SK-N-SH (cell line): ENCODE measurements around the gene MAML3. TPM values are rescaled to one million over a fixed set of nuclear protein-coding genes. Genes with fewer than 3 reads are reported as not detected.

Experiments
- CTCF ChIA-PET: fragments of 300-600, 350-600 bp; formaldehyde crosslinking; extraction: SDS; loops from one replicate; lab custom pipeline; 2021; lab: Yijun Ruan, JAX
- POLR2A ChIA-PET: fragments of 350-600 bp; sonication (Branson Sonifier 250); formaldehyde crosslinking; extraction: SDS; loops from one replicate; lab custom pipeline; 2020; ENCODE audit warnings: antibody characterized with exemption, inconsistent platforms; lab: Yijun Ruan, JAX
- DNase-seq: peaks from one replicate; pipeline ENCODE4 v3.0.0; 2012
- H2AFZ ChIP-seq: fragments of 200-600 bp; sonication (generic); 2 replicates; pipeline ENCODE4 v1.8.1; 2016; ENCODE audit warnings: antibody characterized with exemption, mild to moderate bottlenecking, low read depth
- H3F3A ChIP-seq: fragments of 200-600 bp; sonication (generic); replicated peaks from 2 replicates; pipeline ENCODE3; 2016; ENCODE audit warnings: antibody characterized with exemption, mild to moderate bottlenecking; ENCODE audit not compliant: insufficient read depth
- H3K27ac ChIP-seq, 2 experiments: fragments of 200-500 bp in 1 of 2; fragments of 200-600 bp in 1 of 2; sonication (Bioruptor generic) in 1 of 2; sonication (generic), shearing (Covaris generic) in 1 of 2; 2 replicates each; pipeline versions ENCODE4 v1.5.1 to v1.6.1; 2014 to 2016; ENCODE audit warnings: low read depth in 2 of 2, inconsistent platforms in 1 of 2, low read length in 1 of 2, mild to moderate bottlenecking in 1 of 2, mixed read lengths in 1 of 2
- H3K27me3 ChIP-seq: fragments of 200-600 bp; sonication (generic), shearing (Covaris generic); 2 replicates; pipeline ENCODE4 v1.6.1; 2016; ENCODE audit warnings: mixed run types; ENCODE audit not compliant: insufficient read depth
- H3K36me3 ChIP-seq, 2 experiments: fragments of 200-500 bp in 1 of 2; fragments of 200-600 bp in 1 of 2; sonication (Bioruptor generic) in 1 of 2; sonication (generic) in 1 of 2; replicated peaks in 1 of 2; 2 replicates each; pipeline versions ENCODE3 to v1.5.1; 2014 to 2016; ENCODE audit warnings: low read length in 1 of 2, mild to moderate bottlenecking in 1 of 2; ENCODE audit not compliant: insufficient read depth in 2 of 2, control insufficient read depth in 1 of 2
- H3K4me1 ChIP-seq, 2 experiments: fragments of 200-500 bp in 1 of 2; fragments of 200-600 bp in 1 of 2; sonication (Bioruptor generic) in 1 of 2; sonication (generic), shearing (Covaris generic) in 1 of 2; 2 replicates each; pipeline versions ENCODE4 v1.5.1 to v1.6.1; 2014 to 2016; ENCODE audit warnings: low read depth in 1 of 2, low read length in 1 of 2, mixed run types in 1 of 2; ENCODE audit not compliant: insufficient read depth in 2 of 2, control insufficient read depth in 1 of 2
- H3K4me2 ChIP-seq: fragments of 200-600 bp; sonication (generic), shearing (Covaris generic); 2 replicates; pipeline ENCODE4 v1.6.1; 2017; ENCODE audit warnings: mixed run types
- H3K4me3 ChIP-seq, 2 experiments: fragments of 200-500 bp in 1 of 2; fragments of 200-600 bp in 1 of 2; sonication (Bioruptor generic) in 1 of 2; sonication (generic), shearing (Covaris generic) in 1 of 2; 2 replicates each; pipeline versions ENCODE4 v1.5.1 to v1.8.1; 2014 to 2016; ENCODE audit warnings: low read depth in 2 of 2, inconsistent platforms in 1 of 2, low read length in 1 of 2, mild to moderate bottlenecking in 1 of 2, mixed read lengths in 1 of 2, moderate library complexity in 1 of 2
- H3K79me2 ChIP-seq: fragments of 200-600 bp; sonication (generic); 2 replicates; pipeline ENCODE4 v1.8.1; 2017; ENCODE audit warnings: mild to moderate bottlenecking; ENCODE audit not compliant: insufficient read depth
- H3K9ac ChIP-seq: fragments of 200-600 bp; sonication (generic); 2 replicates; pipeline ENCODE4 v1.6.1; 2017; ENCODE audit warnings: mixed run types
- H3K9me2 ChIP-seq: fragments of 200-600 bp; sonication (generic); 2 replicates; pipeline ENCODE4 v1.6.1; 2017; ENCODE audit warnings: mixed run types
- H3K9me3 ChIP-seq: fragments of 200-600 bp; sonication (generic); 2 replicates; pipeline ENCODE4 v1.6.1; 2017; ENCODE audit warnings: mixed run types, mild to moderate bottlenecking, moderate library complexity
- H4K20me1 ChIP-seq: fragments of 200-600 bp; sonication (generic); 2 replicates; pipeline ENCODE4 v1.6.1; 2017; ENCODE audit warnings: mild to moderate bottlenecking, mixed run types; ENCODE audit not compliant: insufficient read depth
- EP300 ChIP-seq, 2 experiments: IDR thresholded peaks; 2 replicates each; pipeline versions ENCODE4 v1.4.0 to v1.6.1; 2012; ENCODE audit warnings: borderline replicate concordance in 1 of 2, low read depth in 1 of 2, low read length in 1 of 2
- MAX ChIP-seq: IDR thresholded peaks from 2 replicates; pipeline ENCODE4 v1.4.0; 2012; ENCODE audit warnings: low read depth
- NFIC ChIP-seq: IDR thresholded peaks from 2 replicates; pipeline ENCODE4 v1.4.0; 2012; ENCODE audit warnings: borderline replicate concordance
- RCOR1 ChIP-seq: fragments of 150-350 bp; IDR thresholded peaks from 2 replicates; pipeline ENCODE4 v1.6.1; 2017; ENCODE audit warnings: antibody characterized with exemption, low read length
- WGBS: methylation state at CpG from one replicate; pipeline ENCODE4 v1.1.6; 2017; ENCODE audit warnings: low lambda C conversion rate; 5-methylcytosine and 5-hydroxymethylcytosine counted together
- polyA plus RNA-seq, 3 experiments: library from polyadenylated mRNA; depleted of rRNA; stranded (reverse); fragments of >200 nt; gene quantifications; 2 replicates each; pipeline ENCODE4 v1.2.3, GENCODE V29; 2012
- TF ChIP-seq, protein P1 (sequence below): fragments of 200-600 bp; sonication (generic); IDR thresholded peaks from 2 replicates; pipeline ENCODE4 v1.6.1; 2017; ENCODE audit warnings: antibody characterized with exemption, mild to moderate bottlenecking, moderate library complexity
- TF ChIP-seq, protein P2 (sequence below): IDR thresholded peaks from 2 replicates; pipeline ENCODE4 v1.4.0; 2012; ENCODE audit warnings: low read depth, borderline replicate concordance
- TF ChIP-seq, protein P3 (sequence below): IDR thresholded peaks from 2 replicates; pipeline ENCODE4 v1.6.1; 2012; ENCODE audit warnings: mild to moderate bottlenecking, low read depth, low read length, moderate library complexity

Gene MAML3
- polyA plus RNA-seq, 1 of the 3 experiments (the other 2 are of a cell fraction): 5.3 TPM

GRCh38 chr4:140187316-140187695, 33.3 kb upstream of the MAML3 start:
- Histone ChIP-seq H3K9me3 (no peaks in the 10 kb centered on the region), H4K20me1 (no peaks in the 10 kb centered on the region), H3K36me3 (no peaks in the 10 kb centered on the region), H3K4me1 (peaks cover 27 to 32% of the 10 kb centered on the region in 2 experiments), H3K79me2 (no peaks in the 10 kb centered on the region), H3F3A (peaks cover 6% of the 10 kb centered on the region), H3K27ac (peak overlapping the region in 1 of 2 experiments; percentile 61; a peak in 3 of 4 replicates), H3K9ac (no peak overlapping the region), H3K4me3 (no peak overlapping the region), H3K9me2 (no peaks in the 10 kb centered on the region), H3K4me2 (0 out of 2 replicates have a peak overlapping the region, but pooled peaks have one; percentile 52), H2AFZ (no peak overlapping the region), H3K27me3 (no peaks in the 10 kb centered on the region)
- CTCF ChIA-PET: interaction anchor here (1.5 kb wide), 1 partner anchor 21 kb away, joined by 4 read pairs; no protein-coding TSS in a partner anchor
- 44% methylated on average over 1 of the region's 1 CpG for WGBS
- TF ChIP-seq MAX (no peak), NFIC (0 out of 2 replicates have a peak, but pooled peaks have one; percentile 16), RCOR1 (0 out of 2 replicates have a peak, but pooled peaks have one; percentile 7), EP300 (IDR thresholded peaks at IDR 0.05; ENCODE audit: borderline replicate concordance in 1 of 2, low read depth in 1 of 2, low read length in 1 of 2) (no peak)
- TF ChIP-seq, protein P1, sequence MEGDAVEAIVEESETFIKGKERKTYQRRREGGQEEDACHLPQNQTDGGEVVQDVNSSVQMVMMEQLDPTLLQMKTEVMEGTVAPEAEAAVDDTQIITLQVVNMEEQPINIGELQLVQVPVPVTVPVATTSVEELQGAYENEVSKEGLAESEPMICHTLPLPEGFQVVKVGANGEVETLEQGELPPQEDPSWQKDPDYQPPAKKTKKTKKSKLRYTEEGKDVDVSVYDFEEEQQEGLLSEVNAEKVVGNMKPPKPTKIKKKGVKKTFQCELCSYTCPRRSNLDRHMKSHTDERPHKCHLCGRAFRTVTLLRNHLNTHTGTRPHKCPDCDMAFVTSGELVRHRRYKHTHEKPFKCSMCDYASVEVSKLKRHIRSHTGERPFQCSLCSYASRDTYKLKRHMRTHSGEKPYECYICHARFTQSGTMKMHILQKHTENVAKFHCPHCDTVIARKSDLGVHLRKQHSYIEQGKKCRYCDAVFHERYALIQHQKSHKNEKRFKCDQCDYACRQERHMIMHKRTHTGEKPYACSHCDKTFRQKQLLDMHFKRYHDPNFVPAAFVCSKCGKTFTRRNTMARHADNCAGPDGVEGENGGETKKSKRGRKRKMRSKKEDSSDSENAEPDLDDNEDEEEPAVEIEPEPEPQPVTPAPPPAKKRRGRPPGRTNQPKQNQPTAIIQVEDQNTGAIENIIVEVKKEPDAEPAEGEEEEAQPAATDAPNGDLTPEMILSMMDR: no peak
- TF ChIP-seq, protein P2, sequence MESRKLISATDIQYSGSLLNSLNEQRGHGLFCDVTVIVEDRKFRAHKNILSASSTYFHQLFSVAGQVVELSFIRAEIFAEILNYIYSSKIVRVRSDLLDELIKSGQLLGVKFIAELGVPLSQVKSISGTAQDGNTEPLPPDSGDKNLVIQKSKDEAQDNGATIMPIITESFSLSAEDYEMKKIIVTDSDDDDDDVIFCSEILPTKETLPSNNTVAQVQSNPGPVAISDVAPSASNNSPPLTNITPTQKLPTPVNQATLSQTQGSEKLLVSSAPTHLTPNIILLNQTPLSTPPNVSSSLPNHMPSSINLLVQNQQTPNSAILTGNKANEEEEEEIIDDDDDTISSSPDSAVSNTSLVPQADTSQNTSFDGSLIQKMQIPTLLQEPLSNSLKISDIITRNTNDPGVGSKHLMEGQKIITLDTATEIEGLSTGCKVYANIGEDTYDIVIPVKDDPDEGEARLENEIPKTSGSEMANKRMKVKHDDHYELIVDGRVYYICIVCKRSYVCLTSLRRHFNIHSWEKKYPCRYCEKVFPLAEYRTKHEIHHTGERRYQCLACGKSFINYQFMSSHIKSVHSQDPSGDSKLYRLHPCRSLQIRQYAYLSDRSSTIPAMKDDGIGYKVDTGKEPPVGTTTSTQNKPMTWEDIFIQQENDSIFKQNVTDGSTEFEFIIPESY: no peak
- TF ChIP-seq, protein P3, sequence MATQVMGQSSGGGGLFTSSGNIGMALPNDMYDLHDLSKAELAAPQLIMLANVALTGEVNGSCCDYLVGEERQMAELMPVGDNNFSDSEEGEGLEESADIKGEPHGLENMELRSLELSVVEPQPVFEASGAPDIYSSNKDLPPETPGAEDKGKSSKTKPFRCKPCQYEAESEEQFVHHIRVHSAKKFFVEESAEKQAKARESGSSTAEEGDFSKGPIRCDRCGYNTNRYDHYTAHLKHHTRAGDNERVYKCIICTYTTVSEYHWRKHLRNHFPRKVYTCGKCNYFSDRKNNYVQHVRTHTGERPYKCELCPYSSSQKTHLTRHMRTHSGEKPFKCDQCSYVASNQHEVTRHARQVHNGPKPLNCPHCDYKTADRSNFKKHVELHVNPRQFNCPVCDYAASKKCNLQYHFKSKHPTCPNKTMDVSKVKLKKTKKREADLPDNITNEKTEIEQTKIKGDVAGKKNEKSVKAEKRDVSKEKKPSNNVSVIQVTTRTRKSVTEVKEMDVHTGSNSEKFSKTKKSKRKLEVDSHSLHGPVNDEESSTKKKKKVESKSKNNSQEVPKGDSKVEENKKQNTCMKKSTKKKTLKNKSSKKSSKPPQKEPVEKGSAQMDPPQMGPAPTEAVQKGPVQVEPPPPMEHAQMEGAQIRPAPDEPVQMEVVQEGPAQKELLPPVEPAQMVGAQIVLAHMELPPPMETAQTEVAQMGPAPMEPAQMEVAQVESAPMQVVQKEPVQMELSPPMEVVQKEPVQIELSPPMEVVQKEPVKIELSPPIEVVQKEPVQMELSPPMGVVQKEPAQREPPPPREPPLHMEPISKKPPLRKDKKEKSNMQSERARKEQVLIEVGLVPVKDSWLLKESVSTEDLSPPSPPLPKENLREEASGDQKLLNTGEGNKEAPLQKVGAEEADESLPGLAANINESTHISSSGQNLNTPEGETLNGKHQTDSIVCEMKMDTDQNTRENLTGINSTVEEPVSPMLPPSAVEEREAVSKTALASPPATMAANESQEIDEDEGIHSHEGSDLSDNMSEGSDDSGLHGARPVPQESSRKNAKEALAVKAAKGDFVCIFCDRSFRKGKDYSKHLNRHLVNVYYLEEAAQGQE: no peak
- POLR2A ChIA-PET: no interaction called here
- no peak for DNase-seq
